HG02852 (cell line): ENCODE results near the gene MYO9A.

Experiments
- ATAC-seq: cut with Tn5 transposase; IDR thresholded peaks from one replicate; pipeline ENCODE4 v1.9.1; 2021; ENCODE audit warnings: mild to moderate bottlenecking, moderate library complexity; ENCODE audit not compliant: unreplicated experiment

The MYO9A gene

DNA sequence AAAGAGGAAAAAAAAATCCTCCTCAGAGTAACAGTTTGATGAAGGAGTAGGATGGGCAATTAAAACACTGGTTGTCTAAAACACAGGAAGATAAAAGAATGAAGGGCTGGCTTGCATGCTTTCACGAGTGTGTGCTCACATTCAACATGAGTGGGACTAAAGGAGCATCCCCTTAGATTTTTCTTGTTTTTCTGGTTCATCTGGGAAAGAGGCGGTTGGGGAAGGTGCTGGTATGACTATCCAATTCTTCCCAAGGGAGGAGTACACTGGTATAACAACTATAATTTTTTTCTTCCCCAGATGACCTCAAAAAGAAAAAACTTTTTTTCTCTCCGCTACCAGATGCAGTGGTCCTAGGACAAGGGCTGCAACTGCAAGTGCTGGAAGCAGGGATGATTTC is 143.7 kb downstream of the MYO9A start:
- no peak for ATAC-seq

DNA sequence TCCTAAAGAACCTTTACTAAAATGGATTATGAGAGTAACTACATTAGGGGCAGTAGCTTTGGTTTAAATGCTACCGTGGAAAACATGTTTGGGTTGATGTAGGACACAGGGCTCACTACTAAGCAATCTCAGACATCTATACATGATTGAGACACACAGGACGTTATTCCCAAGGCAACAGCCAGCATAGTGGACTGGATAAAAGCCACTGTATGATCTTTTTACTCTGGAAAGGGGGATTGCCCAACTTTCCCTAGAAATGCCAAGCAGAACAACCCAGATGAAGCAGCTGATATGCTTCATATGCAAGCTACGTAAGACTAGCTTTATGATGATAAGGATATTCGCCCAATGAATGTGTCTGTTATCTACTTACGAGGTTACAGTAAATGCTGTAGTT is 144.6 kb downstream of the MYO9A start:
- ATAC-seq, result no peak

DNA sequence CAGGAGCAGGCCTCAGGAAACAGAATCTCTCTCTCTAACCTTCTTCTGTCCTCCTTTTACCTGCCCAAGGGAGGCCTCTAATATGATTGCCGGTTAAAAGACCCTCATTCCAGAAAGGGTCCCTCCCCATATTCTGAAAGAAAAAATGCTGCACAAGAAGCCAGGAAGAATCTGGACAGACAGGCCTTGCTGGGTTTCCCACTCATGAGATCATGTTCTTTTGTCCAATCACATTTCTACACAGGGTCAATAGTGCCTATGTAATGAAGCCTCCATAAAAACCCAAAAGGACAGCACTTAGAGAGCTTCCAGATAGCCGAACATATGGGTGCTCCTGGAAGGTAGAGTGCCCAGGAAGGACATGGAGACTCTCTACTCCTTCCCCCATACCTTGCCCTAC is 146.0 kb downstream of the MYO9A start:
- no peak for ATAC-seq

DNA sequence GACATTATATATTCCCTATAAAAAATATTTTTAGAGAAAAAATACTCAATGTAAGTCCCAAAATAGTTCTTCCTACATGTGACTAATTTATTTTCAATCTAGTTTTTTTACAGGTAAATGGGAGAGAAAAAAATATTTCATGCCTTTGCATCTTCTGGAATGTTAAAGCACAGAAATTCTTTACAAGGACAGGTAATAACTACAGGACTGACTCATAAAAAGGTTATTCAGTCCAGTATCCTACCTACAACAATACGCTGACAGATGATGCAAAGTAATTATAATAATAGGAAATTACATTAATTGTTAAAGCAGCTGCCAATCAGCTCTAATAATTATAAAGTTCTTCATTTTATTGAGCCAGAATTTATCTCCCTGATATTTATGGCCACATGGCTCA is 147.5 kb downstream of the MYO9A start:
- ATAC-seq, result no peak

DNA sequence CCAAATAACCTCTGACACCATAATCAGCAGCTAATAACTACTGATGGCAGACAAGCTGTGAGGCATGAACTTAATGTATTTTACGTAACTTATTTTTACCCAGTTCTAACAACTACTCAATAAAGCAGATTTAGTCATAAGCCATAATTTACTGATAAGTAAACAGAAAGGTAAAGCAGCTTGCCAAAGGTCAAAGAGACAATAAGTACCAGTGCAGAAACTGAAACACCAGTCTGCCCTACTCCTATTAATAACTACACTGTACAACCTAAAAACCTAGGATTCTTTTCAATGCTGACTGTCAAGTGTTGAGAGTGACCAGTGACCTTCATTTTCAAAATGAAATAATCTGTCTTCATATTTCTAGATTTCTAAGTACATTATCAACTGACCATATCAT is 155.4 kb downstream of the MYO9A start:
- no peak for ATAC-seq

DNA sequence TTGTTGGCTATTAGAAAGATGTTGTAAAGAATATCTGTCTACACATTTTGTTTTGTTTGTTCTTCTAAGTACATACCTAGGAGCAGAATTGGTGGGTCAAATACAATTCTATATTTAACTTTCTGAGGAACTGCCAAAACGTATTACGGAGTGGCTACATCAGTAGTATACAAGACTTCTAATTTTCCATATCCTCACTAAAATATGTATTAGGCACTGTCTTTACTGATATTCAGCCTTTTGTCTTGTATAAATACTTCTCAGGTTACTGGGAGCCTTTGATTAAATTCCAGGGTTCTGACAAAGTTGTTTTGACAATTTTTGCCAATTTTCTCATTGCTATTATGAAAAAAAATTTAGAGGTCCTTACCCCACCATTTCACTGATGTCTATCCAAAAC is 160.9 kb downstream of the MYO9A start:
- no peak for ATAC-seq

DNA sequence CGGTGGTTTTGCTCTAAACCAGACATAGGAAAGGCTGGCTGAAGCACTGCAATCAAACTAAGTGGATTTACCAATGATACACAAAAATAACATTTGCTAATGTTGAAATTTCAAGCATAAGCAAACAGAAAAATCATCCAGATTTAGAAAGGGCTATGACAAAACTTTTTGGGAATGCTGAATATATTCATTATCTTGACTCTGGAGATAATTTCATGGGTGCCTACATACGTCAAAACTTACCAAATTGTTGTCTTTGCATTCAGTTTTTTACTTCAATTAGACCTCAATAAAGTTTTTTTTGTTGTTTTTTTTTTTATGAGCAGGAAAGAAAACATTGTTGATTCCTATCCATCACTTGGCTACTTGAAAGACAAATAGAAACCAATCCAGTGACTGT is 166.8 kb downstream of the MYO9A start:
- ATAC-seq, result no peak

DNA sequence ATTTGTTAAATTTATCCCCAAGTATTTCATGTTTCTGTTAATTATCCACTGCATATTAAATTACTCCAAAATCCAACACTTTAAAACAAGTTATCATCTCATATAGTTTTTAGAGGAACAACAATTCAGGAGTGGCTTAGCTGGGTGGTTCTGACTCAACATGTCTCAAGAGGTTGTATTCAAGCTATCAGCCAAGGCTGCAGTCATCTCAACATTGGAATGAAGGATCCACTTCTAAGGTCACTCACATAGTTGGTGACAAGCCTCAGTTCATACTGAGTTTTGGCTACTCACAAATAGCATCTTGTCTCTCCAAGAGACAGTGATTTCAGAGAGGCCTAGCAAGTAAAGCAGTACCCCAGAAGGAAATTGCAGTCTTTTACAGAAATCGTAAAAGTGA is 172.9 kb downstream of the MYO9A start:
- no peak for ATAC-seq

DNA sequence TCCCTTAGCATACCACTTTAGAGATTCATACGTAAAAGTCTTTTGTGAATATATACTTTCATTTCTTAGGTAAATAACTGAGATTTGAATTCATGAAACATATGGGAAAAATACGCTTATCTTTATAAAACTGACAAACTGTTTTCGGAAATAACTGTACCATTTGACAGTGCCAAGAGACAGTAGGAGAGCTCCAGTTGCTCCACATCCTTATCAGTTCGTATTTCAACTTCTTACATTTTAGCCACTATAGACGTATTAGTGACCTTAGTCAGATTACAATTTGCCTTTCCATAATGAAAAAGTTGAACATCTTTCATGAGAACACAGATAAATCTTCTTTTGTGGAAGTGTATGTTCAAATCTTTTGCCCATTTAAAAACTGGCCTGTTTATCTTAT is 174.1 kb downstream of the MYO9A start:
- ATAC-seq, result no peak

DNA sequence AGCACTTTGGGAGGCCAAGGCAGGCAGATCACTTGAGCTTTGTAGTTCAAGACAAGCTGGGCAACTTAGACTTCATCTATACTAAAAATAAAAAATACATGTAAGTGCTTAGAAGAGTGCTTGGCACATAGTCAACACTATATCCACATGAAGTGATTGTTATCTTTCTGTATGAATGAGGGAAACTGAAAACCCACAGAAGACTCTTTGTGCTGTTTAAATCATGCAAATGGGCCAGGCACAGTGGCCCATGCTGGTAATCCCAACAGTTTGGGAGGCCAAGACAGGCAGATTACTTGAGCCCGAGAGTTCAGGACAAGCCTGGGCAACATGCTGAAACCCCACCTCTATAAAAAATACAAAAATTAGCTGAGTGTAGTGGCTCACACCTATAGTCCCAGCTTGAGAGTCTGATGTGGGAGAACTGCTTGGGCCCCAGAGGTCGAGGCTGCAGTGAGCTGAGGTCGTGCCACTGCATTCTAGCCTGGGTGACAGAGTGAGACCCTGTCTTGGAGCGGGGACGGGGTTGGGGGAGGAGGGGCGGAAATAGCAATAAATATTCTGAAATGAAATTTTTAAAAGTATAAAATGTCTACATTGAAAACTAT is 177.9 kb downstream of the MYO9A start:
- ATAC-seq, result no peak

DNA sequence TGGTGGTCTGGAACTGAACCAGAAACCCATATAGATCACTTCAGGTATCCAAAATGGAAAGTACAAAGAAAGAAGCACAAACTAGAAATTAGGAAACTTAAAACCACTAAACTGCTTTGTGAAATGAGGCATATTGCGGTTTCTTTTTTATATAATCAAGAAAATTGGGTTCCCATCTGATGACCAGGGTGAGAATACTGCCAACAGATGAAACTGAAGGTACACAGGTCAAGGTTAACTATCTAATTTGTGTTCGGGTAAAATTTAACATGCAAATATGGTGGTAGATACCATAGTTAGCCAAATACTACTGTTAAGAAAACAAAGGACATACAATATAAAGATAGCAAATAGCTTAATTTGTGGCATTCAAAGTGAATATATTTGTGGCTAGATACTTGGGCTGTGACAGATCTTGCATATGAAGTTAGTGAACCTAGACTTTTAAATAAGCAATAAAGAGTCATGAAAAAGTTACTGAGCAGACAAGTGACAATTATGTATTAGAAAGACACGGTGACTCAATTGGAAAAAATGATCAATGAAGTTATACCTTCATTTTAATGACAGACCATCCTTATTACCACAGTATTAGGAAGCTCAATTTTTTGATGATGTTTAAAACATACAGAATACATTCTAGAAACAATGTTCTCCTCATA is 180.2 kb downstream of the MYO9A start:
- no peak for ATAC-seq

DNA sequence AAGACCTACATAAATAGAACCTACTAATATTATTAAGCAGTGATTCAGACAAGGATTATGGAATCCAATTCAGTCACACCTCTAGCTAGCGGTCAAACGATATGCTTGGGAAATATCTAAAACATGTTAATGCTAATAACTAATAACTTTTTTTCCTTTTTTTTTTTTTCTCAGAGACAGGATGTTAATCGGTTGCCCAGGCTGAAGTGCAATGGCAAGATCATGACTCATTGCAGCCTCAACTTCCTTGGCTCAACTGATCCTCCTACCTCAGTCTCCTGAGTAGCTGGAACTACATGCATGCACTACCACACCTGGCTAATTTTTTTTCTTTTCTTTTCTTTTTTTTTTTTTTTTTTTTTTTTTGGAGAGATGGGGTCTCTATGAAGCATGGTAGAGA is 183.5 kb downstream of the MYO9A start:
- no peak for ATAC-seq

DNA sequence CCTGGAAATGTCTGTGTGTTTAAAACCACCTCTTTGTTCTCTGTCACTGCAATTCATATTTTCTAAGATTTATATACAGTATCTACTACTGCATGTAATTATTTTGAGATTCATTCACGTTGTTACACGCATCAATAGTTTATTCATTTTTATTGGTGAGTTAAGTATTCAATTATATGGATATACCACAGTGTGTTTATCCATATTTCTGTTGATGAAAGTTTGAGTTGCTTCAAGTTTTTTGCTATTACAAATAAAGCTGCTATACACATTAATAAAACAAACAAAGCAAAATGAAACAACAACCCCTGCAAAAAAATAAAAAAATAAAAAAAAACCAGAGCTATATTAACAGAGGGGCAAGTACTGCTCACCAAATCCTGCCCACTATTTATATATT is 185.3 kb downstream of the MYO9A start:
- no peak for ATAC-seq

DNA sequence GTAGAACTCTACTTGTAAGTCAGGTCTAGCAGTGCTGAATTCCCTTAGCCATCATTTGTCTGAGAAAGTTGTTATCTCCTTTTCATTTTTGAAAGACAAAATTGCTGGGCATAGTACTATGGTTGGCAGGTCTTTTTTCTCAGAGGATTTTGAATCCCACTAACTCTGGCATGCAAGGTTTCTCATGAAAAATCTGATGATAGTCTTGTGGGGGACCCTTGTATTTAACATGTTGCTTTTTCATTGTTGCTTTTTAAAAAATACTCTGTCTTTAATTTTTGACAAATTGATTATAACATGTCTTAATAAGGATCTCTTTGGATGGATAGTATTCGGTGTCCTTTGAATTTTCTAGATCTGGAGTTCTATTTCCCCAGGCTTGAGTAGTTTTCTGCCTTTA is 186.7 kb downstream of the MYO9A start:
- ATAC-seq, result no peak

DNA sequence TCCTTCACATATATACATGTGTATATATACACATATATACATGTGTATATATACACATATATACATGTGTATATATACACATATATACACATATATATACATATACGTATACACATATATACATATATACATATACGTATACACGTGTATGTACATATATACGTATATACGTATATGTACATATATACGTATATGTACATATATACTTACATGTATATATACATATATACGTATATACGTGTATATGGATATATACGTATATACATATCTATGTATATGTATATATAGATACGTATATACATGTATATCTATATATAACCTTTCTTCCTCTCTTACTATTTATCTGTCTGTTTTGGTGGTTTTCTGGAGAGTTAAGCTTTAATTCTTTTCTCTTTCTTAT is 192.8 kb downstream of the MYO9A start:
- ATAC-seq, result no peak

DNA sequence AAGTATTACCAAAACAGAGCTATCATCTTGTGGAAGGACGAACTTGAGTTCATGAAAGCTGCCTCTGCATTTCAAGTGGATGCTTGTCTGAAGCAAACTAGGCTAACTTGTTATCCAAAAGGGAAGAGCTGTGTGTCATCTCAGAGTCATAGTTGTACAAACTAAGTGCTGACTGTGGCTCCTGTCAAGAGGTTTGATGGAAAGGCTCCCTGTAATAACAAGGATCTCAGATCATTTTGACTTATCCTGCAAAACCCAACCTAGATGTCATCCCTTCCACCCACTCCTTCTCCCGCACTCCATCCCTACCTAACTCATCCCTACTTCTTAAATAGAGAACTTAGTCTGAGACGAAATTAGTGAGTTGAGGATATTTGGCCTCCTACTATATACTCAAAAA is 196.8 kb downstream of the MYO9A start:
- no peak for ATAC-seq

DNA sequence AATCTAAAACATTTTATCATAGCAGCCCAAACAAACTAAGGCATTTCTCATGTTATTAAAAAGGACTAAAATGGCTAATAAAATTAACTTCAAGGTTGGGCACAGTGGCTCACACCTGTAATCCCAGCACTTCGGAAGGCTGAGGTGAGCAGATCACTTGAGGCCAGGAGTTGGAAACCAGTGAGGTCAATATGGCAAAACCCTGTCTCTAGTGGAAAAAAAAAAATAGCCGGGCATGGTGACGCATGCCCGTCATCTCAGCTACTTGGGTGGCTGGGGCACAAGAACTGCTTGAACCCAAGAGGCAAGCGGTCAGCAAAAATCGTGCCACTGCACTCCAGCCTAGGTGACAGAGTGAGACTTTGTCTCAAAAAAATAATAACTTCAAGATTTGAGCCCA is 197.4 kb downstream of the MYO9A start:
- ATAC-seq, result no peak

DNA sequence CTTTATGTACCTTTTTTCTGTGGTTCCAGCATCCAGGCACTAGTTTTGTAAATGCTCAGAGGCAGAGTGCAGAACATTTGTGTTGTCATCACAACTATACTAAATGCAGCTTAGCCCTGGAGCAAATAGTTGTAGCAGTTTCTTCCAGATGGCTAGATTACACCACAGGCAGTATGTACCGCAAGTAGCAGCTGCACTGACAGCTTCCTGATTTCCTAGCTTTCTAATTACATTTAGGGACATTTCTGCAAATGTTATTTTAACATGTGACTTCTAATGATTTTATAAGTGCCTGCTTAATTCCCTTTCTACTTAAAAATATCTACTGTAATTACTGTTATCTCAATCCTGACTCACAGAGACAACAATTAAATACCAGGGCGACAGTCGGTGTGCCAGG is 201.1 kb downstream of the MYO9A start:
- no peak for ATAC-seq

DNA sequence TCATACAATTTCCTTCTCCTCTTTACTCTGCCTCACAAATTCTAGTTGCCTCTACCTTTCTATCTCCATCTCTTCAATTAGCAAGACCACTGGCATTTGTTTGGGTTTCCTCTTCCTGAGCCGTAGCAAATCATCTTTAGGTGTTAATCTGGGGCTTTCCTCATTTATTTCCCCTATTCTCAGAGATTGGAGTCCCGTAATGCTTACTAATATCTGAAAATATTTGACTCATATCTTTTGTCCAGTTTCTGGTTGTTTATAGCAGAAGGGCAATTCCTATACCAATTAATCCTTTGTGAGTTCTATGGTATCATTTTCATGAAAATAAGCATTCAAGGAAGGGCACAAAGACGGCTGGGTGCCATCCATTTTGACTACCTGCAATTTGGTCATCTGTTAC is 203.9 kb downstream of the MYO9A start:
- no peak for ATAC-seq

DNA sequence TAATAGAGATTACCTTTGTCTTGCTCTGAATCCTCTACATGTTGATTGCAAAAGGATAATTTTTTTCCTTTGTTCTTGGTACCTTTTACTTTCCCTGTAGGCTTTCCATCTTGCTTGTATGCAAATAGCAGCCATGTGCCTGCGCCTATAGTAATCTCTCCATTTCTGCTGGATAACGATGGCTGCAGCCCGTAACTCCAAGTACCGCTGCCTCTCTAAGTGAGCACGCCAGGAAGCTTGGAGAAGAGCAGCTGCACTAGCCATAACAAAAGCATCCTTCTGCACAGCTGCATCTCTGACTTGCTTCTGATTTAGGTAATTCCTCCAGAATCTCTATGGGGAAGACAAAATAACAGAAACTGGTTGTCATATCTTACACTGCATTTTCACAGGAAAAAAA is 218.3 kb downstream of the MYO9A start:
- no peak for ATAC-seq

DNA sequence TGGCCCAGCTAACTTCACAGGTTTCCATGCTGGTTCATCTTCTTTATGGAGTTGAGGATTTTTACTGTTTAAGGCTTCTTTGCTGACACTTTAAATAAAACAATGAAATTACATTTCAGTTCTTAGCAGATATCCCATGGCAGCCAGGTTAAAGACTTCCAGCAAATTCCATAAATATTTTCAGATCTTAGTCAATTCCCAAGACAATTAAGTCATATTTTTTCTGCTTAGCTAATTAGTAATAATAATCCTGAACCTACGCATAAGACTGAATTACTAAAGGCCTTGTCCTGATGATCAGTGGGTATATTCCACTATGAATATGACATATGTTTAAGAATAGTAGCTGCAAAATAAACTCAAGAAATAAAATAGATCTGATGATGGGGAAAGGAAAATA is 224.3 kb downstream of the MYO9A start:
- ATAC-seq, result no peak

DNA sequence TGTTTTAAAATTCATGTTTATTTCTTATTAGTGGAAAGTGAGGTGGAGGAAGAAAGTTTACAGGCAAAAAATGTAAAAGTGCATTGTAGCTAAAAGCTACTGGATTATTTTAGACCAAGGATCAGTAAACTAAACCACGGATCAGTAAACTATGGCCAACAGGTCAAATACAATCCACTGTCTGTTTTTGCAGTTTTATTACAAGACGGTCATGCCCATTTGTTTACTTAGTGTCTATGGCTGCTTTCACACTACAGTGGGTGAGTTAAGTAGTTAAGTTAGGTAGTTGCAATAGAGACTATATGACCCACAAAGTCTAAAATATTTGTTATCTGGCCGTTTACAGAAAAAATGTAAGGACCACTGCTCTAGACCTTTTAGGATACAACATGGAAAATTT is 225.6 kb downstream of the MYO9A start:
- ATAC-seq, result no peak

DNA sequence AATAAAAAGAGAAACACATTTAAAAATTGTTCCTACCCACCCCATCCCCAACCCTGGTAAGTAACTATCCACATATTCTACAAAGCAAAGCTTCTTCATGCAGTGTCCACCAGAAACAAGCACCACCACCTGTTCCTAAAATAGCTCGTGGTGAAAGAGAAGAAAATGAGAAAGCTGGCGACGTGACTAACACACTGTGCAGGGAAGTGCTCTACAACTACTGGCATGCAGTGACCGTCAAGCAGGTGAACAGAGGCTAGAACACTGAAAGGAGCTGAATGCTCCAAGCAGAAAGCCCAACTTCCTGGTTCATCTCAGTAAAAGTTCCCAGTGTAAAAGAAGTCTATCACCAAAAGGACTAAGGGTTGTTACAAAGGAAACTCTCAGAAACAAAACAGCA is 226.9 kb downstream of the MYO9A start:
- ATAC-seq, result no peak
